Choroid plexus epithelial cell (primary cell): Measurements from ENCODE around the gene SMIM32.

Source experiments
- DNase-seq: peaks from one replicate; pipeline ENCODE4 v3.0.0-alpha.2; 2010; ENCODE audit warnings: low read depth
- H3K4me3 ChIP-seq: 2 replicates; pipeline ENCODE4 v1.5.1; 2011; ENCODE audit warnings: low read depth, mild to moderate bottlenecking, control low read depth, low read length, moderate library complexity
- CTCF ChIP-seq: conservative IDR thresholded peaks from 2 replicates; pipeline ENCODE4 v1.5.1; 2011; ENCODE audit warnings: low read depth, mild to moderate bottlenecking, control low read depth, inconsistent platforms, low read length, moderate library complexity

SMIM32 gene

GRCh38 chr5:136216230-136216629 is 23.3 kb upstream of the SMIM32 start:
- no peak for TF ChIP-seq CTCF

GRCh38 chr5:136215812-136216211 is 22.9 kb upstream of the SMIM32 start:
- no peak for TF ChIP-seq CTCF
- H3K4me3 ChIP-seq: no peak overlapping the region
- no peak for DNase-seq

More at GRCh38 chr5:136216230-136216629, 23.3 kb upstream of the SMIM32 start:
- no peak for DNase-seq
- no peak overlapping the region for H3K4me3 ChIP-seq

- no peak for TF ChIP-seq CTCF
- no peak overlapping the region for H3K4me3 ChIP-seq
- DNase-seq: peak; percentile 48
Observed at GRCh38 chr5:136213919-136214493, 21.0 kb upstream of the SMIM32 start.

GRCh38 chr5:136212252-136212721 is 19.3 kb upstream of the SMIM32 start:
- H3K4me3 ChIP-seq: no peak overlapping the region
- DNase-seq: peak; percentile 68
- peak; percentile 94 for TF ChIP-seq CTCF

GRCh38 chr5:136211282-136212040 is 18.5 kb upstream of the SMIM32 start:
- no peak overlapping the region for H3K4me3 ChIP-seq
- DNase-seq: no peak
- TF ChIP-seq CTCF: no peak

GRCh38 chr5:136210259-136210658 is 17.3 kb upstream of the SMIM32 start:
- TF ChIP-seq CTCF: no peak
- DNase-seq: peak; percentile 75
- H3K4me3 ChIP-seq: no peak overlapping the region

GRCh38 chr5:136209346-136209910 is 16.5 kb upstream of the SMIM32 start:
- H3K4me3 ChIP-seq: no peak overlapping the region
- DNase-seq: no peak
- TF ChIP-seq CTCF: no peak
